Fibroblast of lung (primary cell): ENCODE results near the gene CRYBG2. TPM values are rescaled to one million over a fixed set of nuclear protein-coding genes. Genes with fewer than 3 reads are reported as not detected.
A peak's percentile ranks its signal among the peaks of the same experiment; 100 is the strongest.

ENCODE experiments used
- DNase-seq, 2 donors: peaks; one replicate each; pipeline versions ENCODE4 v3.0.0 to v3.0.0-alpha.2; 2010; ENCODE audit warnings: low read depth in 2 of 2
- H2AFZ ChIP-seq: 2 replicates; pipeline ENCODE4 v1.5.1; 2012; ENCODE audit warnings: low read length, control low read depth, inconsistent platforms
- H3K27ac ChIP-seq: 2 replicates; pipeline ENCODE4 v1.5.1; 2011; ENCODE audit warnings: low read length, control low read depth; ENCODE audit not compliant: insufficient read depth
- H3K27me3 ChIP-seq: 2 replicates; pipeline ENCODE4 v1.5.1; 2011; ENCODE audit warnings: mild to moderate bottlenecking, low read length; ENCODE audit not compliant: control insufficient read depth, insufficient read depth
- H3K36me3 ChIP-seq: 2 replicates; pipeline ENCODE4 v1.5.1; 2011; ENCODE audit warnings: low read length; ENCODE audit not compliant: control insufficient read depth, insufficient read depth
- H3K4me1 ChIP-seq: 2 replicates; pipeline ENCODE4 v1.5.1; 2011; ENCODE audit warnings: low read length; ENCODE audit not compliant: control insufficient read depth, insufficient read depth; ENCODE audit errors: extremely low read depth
- H3K4me2 ChIP-seq: 2 replicates; pipeline ENCODE4 v1.5.1; 2011; ENCODE audit warnings: low read length, control low read depth; ENCODE audit not compliant: insufficient read depth; ENCODE audit errors: extremely low read depth
- H3K4me3 ChIP-seq, 4 experiments: fragments of 200-600 bp in 1 of 4; sonication (generic) in 1 of 4; replicated peaks in 1 of 4; 2 replicates each; pipeline ENCODE4 v1.5.1; 2011 to 2016; ENCODE audit warnings: low read length in 4 of 4, low read depth in 3 of 4, mild to moderate bottlenecking in 3 of 4, control low read depth in 2 of 4, inconsistent platforms in 1 of 4, mixed read lengths in 1 of 4; ENCODE audit not compliant: insufficient read depth in 1 of 4; ENCODE audit errors: control extremely low read depth in 1 of 4
- H3K79me2 ChIP-seq: 2 replicates; pipeline ENCODE4 v1.5.1; 2012; ENCODE audit warnings: mild to moderate bottlenecking, low read length, inconsistent platforms; ENCODE audit not compliant: control insufficient read depth, insufficient read depth
- H3K9ac ChIP-seq: 2 replicates; pipeline ENCODE4 v1.5.1; 2011; ENCODE audit warnings: mild to moderate bottlenecking, low read length, control low read depth; ENCODE audit not compliant: insufficient read depth
- H3K9me3 ChIP-seq: 2 replicates; pipeline ENCODE4 v1.5.1; 2012; ENCODE audit warnings: low read depth, low read length; ENCODE audit not compliant: control insufficient read depth, insufficient read depth
- H4K20me1 ChIP-seq: 2 replicates; pipeline ENCODE4 v1.5.1; 2011; ENCODE audit warnings: low read length; ENCODE audit not compliant: control insufficient read depth, insufficient read depth; ENCODE audit errors: extremely low read depth
- CTCF ChIP-seq, 2 donors: IDR thresholded peaks in 1 of 2; conservative IDR thresholded peaks in 1 of 2; 1 replicate in 1 of 2; 2 replicates in 1 of 2; pipeline ENCODE4 v1.5.1; 2011 to 2012; ENCODE audit warnings: low read length in 2 of 2, control low read depth in 1 of 2, inconsistent platforms in 1 of 2, low read depth in 1 of 2, mild to moderate bottlenecking in 1 of 2
- EZH2 ChIP-seq: IDR thresholded peaks from 2 replicates; pipeline ENCODE4 v1.5.1; 2012; ENCODE audit warnings: low read length, control low read depth, mild to moderate bottlenecking; ENCODE audit errors: missing control alignments
- polyA plus RNA-seq, 2 donors: library from polyadenylated mRNA; depleted of rRNA in 1 of 2; stranded (reverse) in 1 of 2; unstranded in 1 of 2; fragments of >200 nt; gene quantifications; 2 replicates each; pipeline ENCODE4 v1.2.1, GENCODE V29; 2011 to 2012; ENCODE audit warnings: missing spikeins in 1 of 2
- total RNA-seq: library from RNA; depleted of rRNA; stranded (reverse); fragments of >200 nt; gene quantifications from 2 replicates; pipeline ENCODE4 v1.2.1, GENCODE V29; 2014

Gene CRYBG2
- total and polyA plus RNA-seq, 2 donors (not counting 1 experiment from before 2014, with no cell fraction given): not detected

- no peak overlapping the region for H2AFZ ChIP-seq
- H3K27ac ChIP-seq: no peak overlapping the region
- H3K9ac ChIP-seq: no peak overlapping the region
- no peaks in the 10 kb centered on the region for H4K20me1 ChIP-seq
- no peaks in the 10 kb centered on the region for H3K36me3 ChIP-seq
- no peaks in the 10 kb centered on the region for H3K27me3 ChIP-seq
- DNase-seq: no peak
- no peak overlapping the region for H3K4me3 ChIP-seq
- no peak for TF ChIP-seq CTCF (conservative IDR thresholded peaks at IDR 0.05 in 1 of 2, IDR thresholded peaks at IDR 0.05 in 1 of 2; ENCODE audit: low read depth in 1 of 2, low read length in 2 of 2)
- no peak for TF ChIP-seq EZH2
- no peaks in the 10 kb centered on the region for H3K9me3 ChIP-seq
- no peaks in the 10 kb centered on the region for H3K79me2 ChIP-seq
- no peaks in the 10 kb centered on the region for H3K4me1 ChIP-seq
- H3K4me2 ChIP-seq: no peak overlapping the region
These were observed 4.1 kb downstream of the CRYBG2 start for GRCh38 chr1:26349877-26350244.

- H4K20me1 ChIP-seq: no peaks in the 10 kb centered on the region
- no peak overlapping the region for H3K9ac ChIP-seq
- no peak overlapping the region for H3K27ac ChIP-seq
- H3K4me1 ChIP-seq: no peaks in the 10 kb centered on the region
- no peak overlapping the region for H3K4me3 ChIP-seq
- no peaks in the 10 kb centered on the region for H3K79me2 ChIP-seq
- no peak overlapping the region for H2AFZ ChIP-seq
- H3K36me3 ChIP-seq: no peaks in the 10 kb centered on the region
- H3K4me2 ChIP-seq: no peak overlapping the region
- H3K27me3 ChIP-seq: no peaks in the 10 kb centered on the region
- no peak for TF ChIP-seq CTCF (conservative IDR thresholded peaks at IDR 0.05 in 1 of 2, IDR thresholded peaks at IDR 0.05 in 1 of 2; ENCODE audit: low read depth in 1 of 2, low read length in 2 of 2)
- TF ChIP-seq EZH2: no peak
- DNase-seq: peak; percentile 39 to 75
- no peaks in the 10 kb centered on the region for H3K9me3 ChIP-seq
These were observed 4.6 kb downstream of the CRYBG2 start for GRCh38 chr1:26349188-26349876.

DNA sequence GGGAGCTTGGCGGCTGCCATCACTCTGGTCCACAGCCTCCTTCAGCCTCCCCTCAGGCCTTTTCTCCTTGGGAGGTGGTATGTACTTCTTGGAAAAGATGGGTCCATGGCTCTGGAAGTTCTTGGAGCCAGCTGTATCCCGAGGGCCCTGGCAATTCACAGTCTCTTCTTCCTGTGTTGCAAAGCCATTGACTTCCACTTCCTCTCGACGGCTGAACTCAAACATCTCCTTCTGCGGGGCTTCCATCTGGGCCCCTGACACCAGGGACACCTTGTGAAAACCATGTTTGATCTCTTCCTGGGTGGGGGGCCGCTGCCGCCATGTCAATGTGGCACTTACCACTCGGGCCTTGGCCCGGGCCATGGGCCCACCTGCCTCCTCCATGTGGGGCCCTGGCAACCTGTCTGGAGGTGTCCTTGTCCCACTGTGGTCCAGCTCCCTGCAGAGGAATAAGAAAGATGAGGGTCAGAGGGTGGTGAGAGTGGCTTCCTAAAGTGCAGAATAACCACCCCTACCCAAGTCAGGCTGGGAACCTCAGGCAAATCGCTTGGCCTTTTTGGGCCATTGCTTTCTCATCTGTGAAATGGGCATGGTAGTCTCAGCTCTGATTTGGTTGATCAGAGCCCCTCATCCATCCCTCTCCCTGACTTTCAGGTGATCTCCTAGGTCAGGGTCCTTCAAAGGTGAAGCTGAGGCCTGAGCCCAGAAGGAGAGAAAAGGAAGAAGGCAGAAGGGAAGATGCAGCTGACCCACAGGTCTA is 7.5 kb downstream of the CRYBG2 start:
- no peaks in the 10 kb centered on the region for H3K36me3 ChIP-seq
- H4K20me1 ChIP-seq: no peaks in the 10 kb centered on the region
- no peaks in the 10 kb centered on the region for H3K4me1 ChIP-seq
- no peak overlapping the region for H3K27ac ChIP-seq
- no peak overlapping the region for H3K9ac ChIP-seq
- DNase-seq: no peak
- H3K9me3 ChIP-seq: no peaks in the 10 kb centered on the region
- no peak overlapping the region for H2AFZ ChIP-seq
- no peak overlapping the region for H3K4me3 ChIP-seq
- no peaks in the 10 kb centered on the region for H3K79me2 ChIP-seq
- no peak overlapping the region for H3K4me2 ChIP-seq
- peaks cover 6% of the 10 kb centered on the region for H3K27me3 ChIP-seq
- no peak for TF ChIP-seq EZH2
- no peak for TF ChIP-seq CTCF (conservative IDR thresholded peaks at IDR 0.05 in 1 of 2, IDR thresholded peaks at IDR 0.05 in 1 of 2; ENCODE audit: low read depth in 1 of 2, low read length in 2 of 2)
